ENCODE data around the gene CUBN. TPM values are rescaled to one million over a fixed set of nuclear protein-coding genes. Genes with fewer than 3 reads are reported as not detected.

The CUBN gene
- total and polyA plus RNA-seq, 7 experiments from 2014 or later = 0.39 to 17.5 (median 7.0) TPM

GRCh38 chr10:17023386-17024298 lies 106.0 kb downstream of the CUBN start:
- Mint-ChIP-seq H3K4me1 (peaks cover 32 to 72% (median 67%) of the 10 kb centered on the region in 7 donors), H3K4me3 (peak overlapping the region; percentile 5 to 89 (median 64)), H3K9me3 (peaks cover 0 to 7% (median 0%) of the 10 kb centered on the region in 11 donors), H3K27me3 (peaks cover 0 to 9% (median 0%) of the 10 kb centered on the region in 5 donors), H3K27ac (peak overlapping the region; percentile 74 to 99 (median 91)), H3K36me3 (peaks cover 5 to 14% (median 11%) of the 10 kb centered on the region in 5 donors)
- ChIA-PET POLR2A (interaction anchor here (0.6 to 4.1 kb wide), 6 partner anchors 11 to 1862 kb away, joined by 3 to 24 read pairs (median 4); partner anchors contain the start of genes TRDMT1 and VIM), CTCF (no interaction called here)
- Histone ChIP-seq H3K9me3 (ENCODE audit: control insufficient read depth in 2 of 3, low read length in 3 of 3) (no peaks in the 10 kb centered on the region), H3K27ac (ENCODE audit: low read depth, low read length) (peak overlapping the region; percentile 82), H3K27me3 (ENCODE audit: control insufficient read depth in 2 of 2, insufficient read depth in 2 of 2, low read length in 2 of 2) (no peaks in the 10 kb centered on the region), H3K4me3 (ENCODE audit: low read length) (no peak overlapping the region), H3K4me1 (ENCODE audit: control insufficient read depth in 2 of 2, insufficient read depth in 2 of 2, low read length in 2 of 2) (peaks cover 46 to 59% of the 10 kb centered on the region in 2 donors), H3K36me3 (ENCODE audit: control insufficient read depth in 2 of 3, insufficient read depth in 3 of 3, low read length in 3 of 3) (no peaks in the 10 kb centered on the region)
- intact Hi-C loops (cut with micrococcal nuclease) = loop anchor here (1.0 to 10.0 kb wide), 12 partner anchors 10 to 1631 kb away; partner anchors contain the start of genes ARL5B (in 2 of the 2), NSUN6 (in 2 of the 2), RSU1 (in 2 of the 2) and STAM (in 1 of the 2)
- DNase-seq (peak in 8 of 9 donors; percentile 60 to 89 (median 78)), ATAC-seq (peak; percentile 86)

GRCh38 chr10:17022896-17023295 lies 106.7 kb downstream of the CUBN start:
- Mint-ChIP-seq H3K4me1 (peaks cover 32 to 64% (median 60%) of the 10 kb centered on the region in 7 donors), H3K4me3 (peak overlapping the region in 8 of 10 donors; percentile 30 to 89 (median 64)), H3K27me3 (peaks cover 0 to 9% (median 0%) of the 10 kb centered on the region in 5 donors), H3K27ac (peak overlapping the region; percentile 74 to 99 (median 91)), H3K36me3 (peaks cover 5 to 18% (median 14%) of the 10 kb centered on the region in 5 donors), H3K9me3 (peaks cover 0 to 7% (median 0%) of the 10 kb centered on the region in 11 donors)
- Histone ChIP-seq H3K4me1 (ENCODE audit: control insufficient read depth in 2 of 2, insufficient read depth in 2 of 2, low read length in 2 of 2) (peaks cover 42 to 54% of the 10 kb centered on the region in 2 donors), H3K27me3 (ENCODE audit: control insufficient read depth in 2 of 2, insufficient read depth in 2 of 2, low read length in 2 of 2) (no peaks in the 10 kb centered on the region), H3K36me3 (ENCODE audit: control insufficient read depth in 2 of 3, insufficient read depth in 3 of 3, low read length in 3 of 3) (no peaks in the 10 kb centered on the region), H3K9me3 (ENCODE audit: control insufficient read depth in 2 of 3, low read length in 3 of 3) (no peaks in the 10 kb centered on the region), H3K27ac (ENCODE audit: low read depth, low read length) (peak overlapping the region; percentile 82), H3K4me3 (ENCODE audit: low read length) (no peak overlapping the region)
- intact Hi-C loops (cut with micrococcal nuclease) = loop anchor here (1.0 to 10.0 kb wide), 11 partner anchors 10 to 1632 kb away; partner anchors contain the start of genes ARL5B (in 2 of the 2), NSUN6 (in 2 of the 2), RSU1 (in 2 of the 2) and STAM (in 1 of the 2)
- no peak for ATAC-seq
- ChIA-PET POLR2A (interaction anchor here (0.6 to 4.1 kb wide), 6 partner anchors 12 to 1861 kb away, joined by 3 to 24 read pairs (median 4); partner anchors contain the start of genes TRDMT1 and VIM), CTCF (no interaction called here)
- no peak for DNase-seq

GRCh38 chr10:17022466-17022825 lies 107.2 kb downstream of the CUBN start:
- peaks cover 0 to 12% (median 0%) of the 10 kb centered on the region in 5 donors for H3K27me3 Mint-ChIP-seq
- peak overlapping the region; percentile 82 for H3K27ac ChIP-seq (ENCODE audit: low read depth, low read length)
- H3K9me3 Mint-ChIP-seq = peaks cover 0 to 8% (median 0%) of the 10 kb centered on the region in 11 donors
- ATAC-seq (no peak), DNase-seq (no peak)
- peaks cover 5 to 23% (median 17%) of the 10 kb centered on the region in 5 donors for H3K36me3 Mint-ChIP-seq
- H3K9me3 ChIP-seq (ENCODE audit: control insufficient read depth in 2 of 3, low read length in 3 of 3) = no peaks in the 10 kb centered on the region
- peaks cover 40 to 50% of the 10 kb centered on the region in 2 donors for H3K4me1 ChIP-seq (ENCODE audit: control insufficient read depth in 2 of 2, insufficient read depth in 2 of 2, low read length in 2 of 2)
- intact Hi-C loops (cut with micrococcal nuclease) = loop anchor here (2.0 to 10.0 kb wide), 4 partner anchors 120 to 1632 kb away; partner anchors contain the start of genes ARL5B (in 2 of the 2), NSUN6 (in 2 of the 2) and STAM (in 1 of the 2)
- peak overlapping the region in 2 of 10 donors; percentile 9 to 89 for H3K4me3 Mint-ChIP-seq
- H3K27me3 ChIP-seq (ENCODE audit: control insufficient read depth in 2 of 2, insufficient read depth in 2 of 2, low read length in 2 of 2) = no peaks in the 10 kb centered on the region
- no peak overlapping the region for H3K4me3 ChIP-seq (ENCODE audit: low read length)
- H3K36me3 ChIP-seq (ENCODE audit: control insufficient read depth in 2 of 3, insufficient read depth in 3 of 3, low read length in 3 of 3) = no peaks in the 10 kb centered on the region
- CTCF ChIA-PET = no interaction called here
- POLR2A ChIA-PET = interaction anchor here (0.7 to 0.8 kb wide), 3 partner anchors 20 to 207 kb away, joined by 3 to 4 read pairs (median 3); no protein-coding TSS in a partner anchor
- peaks cover 31 to 62% (median 56%) of the 10 kb centered on the region in 7 donors for H3K4me1 Mint-ChIP-seq
- H3K27ac Mint-ChIP-seq = peak overlapping the region; percentile 71 to 99 (median 91)

- no peaks in the 10 kb centered on the region for H3K36me3 ChIP-seq (ENCODE audit: control insufficient read depth in 2 of 3, insufficient read depth in 3 of 3, low read length in 3 of 3)
- H3K4me1 Mint-ChIP-seq = peaks cover 28 to 56% (median 50%) of the 10 kb centered on the region in 7 donors
- H3K4me1 ChIP-seq (ENCODE audit: control insufficient read depth in 2 of 2, insufficient read depth in 2 of 2, low read length in 2 of 2) = peaks cover 34 to 45% of the 10 kb centered on the region in 2 donors
- no peaks in the 10 kb centered on the region for H3K27me3 ChIP-seq (ENCODE audit: control insufficient read depth in 2 of 2, insufficient read depth in 2 of 2, low read length in 2 of 2)
- H3K36me3 Mint-ChIP-seq = peaks cover 5 to 27% (median 21%) of the 10 kb centered on the region in 5 donors
- H3K27me3 Mint-ChIP-seq = peaks cover 0 to 12% (median 0%) of the 10 kb centered on the region in 5 donors
- POLR2A ChIA-PET = interaction anchor here (0.7 to 0.8 kb wide), 2 partner anchors 19 to 208 kb away, joined by 3 to 4 read pairs; no protein-coding TSS in a partner anchor
- CTCF ChIA-PET = interaction anchor here (0.6 kb wide), 1 partner anchor 496 kb away, joined by 3 read pairs; no protein-coding TSS in a partner anchor
- H3K9me3 Mint-ChIP-seq = peaks cover 0 to 8% (median 0%) of the 10 kb centered on the region in 11 donors
- intact Hi-C loops (cut with micrococcal nuclease) = loop anchor here (2.0 to 10.0 kb wide), 4 partner anchors 119 to 1633 kb away; partner anchors contain the start of genes ARL5B (in 2 of the 2), NSUN6 (in 2 of the 2) and STAM (in 1 of the 2)
- DNase-seq (no peak), ATAC-seq (no peak)
- peak overlapping the region in 2 of 10 donors; percentile 3 to 9 for H3K4me3 Mint-ChIP-seq
- H3K9me3 ChIP-seq (ENCODE audit: control insufficient read depth in 2 of 3, low read length in 3 of 3) = no peaks in the 10 kb centered on the region
- H3K27ac Mint-ChIP-seq = peak overlapping the region; percentile 38 to 99 (median 88)
- H3K4me3 ChIP-seq (ENCODE audit: low read length) = no peak overlapping the region
- H3K27ac ChIP-seq (ENCODE audit: low read depth, low read length) = no peak overlapping the region
Measured at GRCh38 chr10:17021656-17022465, 107.8 kb downstream of the CUBN start.

- ATAC-seq = no peak
- H3K27me3 Mint-ChIP-seq = peaks cover 0 to 12% (median 0%) of the 10 kb centered on the region in 5 donors
Measured at GRCh38 chr10:17019696-17020095, 109.9 kb downstream of the CUBN start.

More at GRCh38 chr10:17019696-17020095, 109.9 kb downstream of the CUBN start:
- ChIA-PET CTCF (no interaction called here), POLR2A (interaction anchor here (1.7 kb wide), 1 partner anchor 12 kb away, joined by 4 read pairs; no protein-coding TSS in a partner anchor)
- no peaks in the 10 kb centered on the region for H3K27me3 ChIP-seq (ENCODE audit: control insufficient read depth in 2 of 2, insufficient read depth in 2 of 2, low read length in 2 of 2)
- peak overlapping the region in 3 of 9 donors; percentile 42 to 56 (median 55) for H3K27ac Mint-ChIP-seq
- H3K4me1 Mint-ChIP-seq = peaks cover 19 to 37% (median 31%) of the 10 kb centered on the region in 7 donors
- H3K4me3 Mint-ChIP-seq = no peak overlapping the region
- H3K36me3 ChIP-seq (ENCODE audit: control insufficient read depth in 2 of 3, insufficient read depth in 3 of 3, low read length in 3 of 3) = no peaks in the 10 kb centered on the region
- DNase-seq = no peak
- no peaks in the 10 kb centered on the region for H3K9me3 ChIP-seq (ENCODE audit: control insufficient read depth in 2 of 3, low read length in 3 of 3)
- peaks cover 5 to 32% (median 16%) of the 10 kb centered on the region in 5 donors for H3K36me3 Mint-ChIP-seq
- no peak overlapping the region for H3K4me3 ChIP-seq (ENCODE audit: low read length)
- H3K9me3 Mint-ChIP-seq = peaks cover 0 to 8% (median 0%) of the 10 kb centered on the region in 11 donors
- H3K4me1 ChIP-seq (ENCODE audit: control insufficient read depth in 2 of 2, insufficient read depth in 2 of 2, low read length in 2 of 2) = peaks cover 16 to 24% of the 10 kb centered on the region in 2 donors
- intact Hi-C loops (cut with micrococcal nuclease) = loop anchor here (10.0 kb wide), 3 partner anchors 405 to 1635 kb away; partner anchors contain the start of genes ARL5B (in 2 of the 2), NSUN6 (in 2 of the 2) and STAM (in 1 of the 2)
- no peak overlapping the region for H3K27ac ChIP-seq (ENCODE audit: low read depth, low read length)

Measured in naive thymus-derived CD4-positive, alpha-beta T cell (primary cell).